ENCODE measurements around the gene POLR2I.

Gene POLR2I

GRCh38 chr19:36067681-36068080, 47.0 kb downstream of the POLR2I start:
- TF ChIP-seq, protein P1, sequence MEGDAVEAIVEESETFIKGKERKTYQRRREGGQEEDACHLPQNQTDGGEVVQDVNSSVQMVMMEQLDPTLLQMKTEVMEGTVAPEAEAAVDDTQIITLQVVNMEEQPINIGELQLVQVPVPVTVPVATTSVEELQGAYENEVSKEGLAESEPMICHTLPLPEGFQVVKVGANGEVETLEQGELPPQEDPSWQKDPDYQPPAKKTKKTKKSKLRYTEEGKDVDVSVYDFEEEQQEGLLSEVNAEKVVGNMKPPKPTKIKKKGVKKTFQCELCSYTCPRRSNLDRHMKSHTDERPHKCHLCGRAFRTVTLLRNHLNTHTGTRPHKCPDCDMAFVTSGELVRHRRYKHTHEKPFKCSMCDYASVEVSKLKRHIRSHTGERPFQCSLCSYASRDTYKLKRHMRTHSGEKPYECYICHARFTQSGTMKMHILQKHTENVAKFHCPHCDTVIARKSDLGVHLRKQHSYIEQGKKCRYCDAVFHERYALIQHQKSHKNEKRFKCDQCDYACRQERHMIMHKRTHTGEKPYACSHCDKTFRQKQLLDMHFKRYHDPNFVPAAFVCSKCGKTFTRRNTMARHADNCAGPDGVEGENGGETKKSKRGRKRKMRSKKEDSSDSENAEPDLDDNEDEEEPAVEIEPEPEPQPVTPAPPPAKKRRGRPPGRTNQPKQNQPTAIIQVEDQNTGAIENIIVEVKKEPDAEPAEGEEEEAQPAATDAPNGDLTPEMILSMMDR (conservative IDR thresholded peaks at IDR 0.05), result no peak
- peak overlapping the region; percentile 36; the same call in 1 of the 2 replicates for H3K27ac ChIP-seq

DNA sequence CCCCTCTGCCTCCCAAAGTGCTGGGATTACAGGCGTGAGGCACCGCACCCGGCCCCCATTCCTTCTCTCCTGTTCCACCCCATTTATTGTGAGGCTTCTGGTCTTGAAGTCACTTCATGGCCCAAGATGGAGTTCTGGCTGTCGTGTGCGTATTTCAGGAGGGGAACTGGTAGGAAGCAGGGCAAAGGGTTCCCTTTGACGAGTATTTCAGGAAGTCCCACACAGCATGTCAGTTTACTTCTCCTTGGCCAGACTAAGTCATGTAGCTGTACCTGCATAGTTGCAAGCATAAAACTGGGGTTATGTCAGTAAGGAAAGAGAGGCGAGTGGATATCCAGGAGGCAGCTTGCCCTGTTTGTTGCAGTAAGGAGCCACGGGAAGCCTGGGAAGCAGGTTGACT, 49.8 kb downstream of the POLR2I start:
- TF ChIP-seq, protein P1 (conservative IDR thresholded peaks at IDR 0.05), result no peak
- peak overlapping the region; percentile 21; the same call in 1 of the 2 replicates for H3K27ac ChIP-seq

Measured in VCaP (cell line).